AG10803 (cell line): ENCODE data around the gene SH3PXD2B.

Source experiments
- DNase-seq: peaks from one replicate; pipeline ENCODE4 v3.0.0; 2010; ENCODE audit warnings: low read depth
- H3K4me3 ChIP-seq: 2 replicates; pipeline ENCODE4 v1.5.1; 2011; ENCODE audit warnings: mild to moderate bottlenecking, low read length, control low read depth
- TF ChIP-seq, protein P1 (sequence below): conservative IDR thresholded peaks from 2 replicates; pipeline ENCODE4 v1.5.1; 2011; ENCODE audit warnings: mild to moderate bottlenecking, low read length, control low read depth, inconsistent platforms

Gene SH3PXD2B

DNA sequence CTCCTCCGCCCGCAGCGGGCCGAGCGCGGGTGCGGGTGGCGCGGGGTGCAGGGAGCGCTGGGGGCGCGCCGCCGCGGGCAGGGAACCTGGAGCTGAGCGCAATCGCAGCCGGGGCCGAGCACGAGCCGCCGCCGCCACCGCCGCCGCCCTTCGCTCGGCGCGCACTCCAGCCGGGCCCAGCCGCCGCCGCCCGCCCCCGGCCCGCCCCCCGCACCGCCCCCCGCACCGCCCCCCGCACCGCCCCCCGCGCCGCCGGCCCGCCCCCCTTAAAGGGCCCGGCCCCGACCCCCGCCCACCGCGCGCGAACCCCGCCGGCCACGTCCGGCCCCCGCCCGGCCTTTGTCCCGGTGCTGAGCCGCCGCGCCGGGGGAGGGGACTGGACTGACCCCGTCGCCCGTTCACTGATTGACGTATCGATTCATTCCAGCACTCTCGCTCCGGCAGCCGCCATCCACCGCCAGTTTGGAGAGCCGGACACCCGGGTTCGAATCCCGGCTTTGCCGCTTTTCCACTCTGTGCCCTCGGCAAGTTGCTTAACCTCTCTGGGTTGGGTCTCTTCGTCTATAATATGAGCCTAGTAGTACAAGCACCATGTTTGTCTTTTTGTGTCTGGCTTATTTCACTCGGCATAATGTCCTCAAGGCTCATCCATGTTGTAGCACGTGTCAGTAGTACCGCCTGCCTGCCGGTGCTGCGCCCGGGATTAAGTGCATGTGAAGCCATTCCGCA lies at the start of gene SH3PXD2B:
TSS of gene SH3PXD2B (minus strand) at position 168 of the 729 bp plus-strand sequence. CDS start 173 bp downstream, outside the sequence.
- DNase-seq, result peak; percentile 41
- peak within 1 kb of the TSS; percentile 93 for H3K4me3 ChIP-seq
- TF ChIP-seq, protein P1, sequence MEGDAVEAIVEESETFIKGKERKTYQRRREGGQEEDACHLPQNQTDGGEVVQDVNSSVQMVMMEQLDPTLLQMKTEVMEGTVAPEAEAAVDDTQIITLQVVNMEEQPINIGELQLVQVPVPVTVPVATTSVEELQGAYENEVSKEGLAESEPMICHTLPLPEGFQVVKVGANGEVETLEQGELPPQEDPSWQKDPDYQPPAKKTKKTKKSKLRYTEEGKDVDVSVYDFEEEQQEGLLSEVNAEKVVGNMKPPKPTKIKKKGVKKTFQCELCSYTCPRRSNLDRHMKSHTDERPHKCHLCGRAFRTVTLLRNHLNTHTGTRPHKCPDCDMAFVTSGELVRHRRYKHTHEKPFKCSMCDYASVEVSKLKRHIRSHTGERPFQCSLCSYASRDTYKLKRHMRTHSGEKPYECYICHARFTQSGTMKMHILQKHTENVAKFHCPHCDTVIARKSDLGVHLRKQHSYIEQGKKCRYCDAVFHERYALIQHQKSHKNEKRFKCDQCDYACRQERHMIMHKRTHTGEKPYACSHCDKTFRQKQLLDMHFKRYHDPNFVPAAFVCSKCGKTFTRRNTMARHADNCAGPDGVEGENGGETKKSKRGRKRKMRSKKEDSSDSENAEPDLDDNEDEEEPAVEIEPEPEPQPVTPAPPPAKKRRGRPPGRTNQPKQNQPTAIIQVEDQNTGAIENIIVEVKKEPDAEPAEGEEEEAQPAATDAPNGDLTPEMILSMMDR, result no peak

DNA sequence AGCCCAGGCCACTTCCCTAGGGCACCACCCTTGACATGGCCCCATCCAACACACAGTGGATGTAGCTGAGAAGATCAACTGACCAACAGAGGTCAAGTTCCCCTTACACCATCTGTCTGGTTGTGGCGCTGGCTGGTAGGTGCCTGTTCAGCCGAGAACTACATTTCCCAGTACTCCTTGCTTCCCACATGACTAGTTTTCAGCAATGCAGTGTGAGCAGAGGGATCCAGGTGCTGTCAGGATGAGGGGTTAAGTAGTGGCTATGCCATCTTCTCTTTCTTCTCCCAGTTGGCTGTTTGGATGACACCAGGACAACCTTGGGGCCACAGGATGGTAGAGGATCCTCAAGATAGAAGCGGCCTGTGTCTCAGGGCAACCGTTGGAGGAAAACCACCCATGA lies 48.6 kb upstream of the SH3PXD2B start:
- DNase-seq, result no peak
- TF ChIP-seq, protein P1, result no peak
- no peak overlapping the region for H3K4me3 ChIP-seq

DNA sequence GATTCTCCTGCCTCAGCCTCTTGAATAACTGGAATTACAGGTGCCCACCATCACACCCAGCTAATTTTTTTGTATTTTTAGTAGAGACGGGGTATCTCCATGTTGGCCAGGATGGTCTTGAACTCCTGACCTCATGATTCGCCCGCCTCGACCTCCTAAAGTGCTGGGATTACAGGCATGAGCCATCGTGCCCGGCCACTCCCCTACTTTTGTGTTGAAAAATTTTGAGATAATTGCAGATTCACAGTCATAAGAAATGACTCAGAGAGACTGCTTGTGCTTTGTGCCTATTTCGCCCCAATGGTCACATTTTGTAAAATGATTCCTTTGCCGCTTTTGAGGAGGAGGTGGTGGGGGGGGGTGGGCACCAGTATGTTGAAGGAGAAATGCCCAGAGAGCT lies 48.1 kb upstream of the SH3PXD2B start:
- TF ChIP-seq, protein P1, result no peak
- no peak for DNase-seq
- H3K4me3 ChIP-seq, result no peak overlapping the region

DNA sequence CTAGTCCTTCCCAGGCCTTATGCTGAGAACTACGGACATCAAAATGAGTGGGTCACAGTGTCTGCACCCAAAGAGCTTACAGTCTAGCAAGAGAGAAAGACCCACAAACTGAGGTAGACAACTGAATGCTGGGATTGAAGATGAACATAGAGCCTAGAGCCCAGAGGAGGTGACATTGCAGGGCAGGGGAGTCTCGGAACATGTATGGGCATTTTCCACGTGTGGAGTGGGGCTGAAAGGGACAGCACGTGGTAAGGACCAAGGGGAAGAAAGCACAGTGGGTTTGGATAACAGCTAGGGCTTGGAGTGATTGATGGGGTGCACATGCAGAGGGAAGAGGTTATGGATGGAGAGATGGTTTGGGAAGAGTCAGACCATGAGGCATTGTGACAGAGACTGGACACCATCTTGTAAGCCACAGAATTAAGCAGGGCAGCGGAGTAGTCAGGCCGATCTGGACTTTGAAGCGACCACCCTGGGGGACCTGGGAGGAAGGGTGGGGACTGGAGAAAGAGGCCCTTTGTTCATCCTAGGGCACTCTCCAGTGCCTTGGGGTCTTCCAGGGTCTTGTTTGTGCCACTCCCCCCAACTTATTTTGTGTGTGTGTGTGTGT lies 47.5 kb upstream of the SH3PXD2B start:
- TF ChIP-seq, protein P1, result no peak

DNA sequence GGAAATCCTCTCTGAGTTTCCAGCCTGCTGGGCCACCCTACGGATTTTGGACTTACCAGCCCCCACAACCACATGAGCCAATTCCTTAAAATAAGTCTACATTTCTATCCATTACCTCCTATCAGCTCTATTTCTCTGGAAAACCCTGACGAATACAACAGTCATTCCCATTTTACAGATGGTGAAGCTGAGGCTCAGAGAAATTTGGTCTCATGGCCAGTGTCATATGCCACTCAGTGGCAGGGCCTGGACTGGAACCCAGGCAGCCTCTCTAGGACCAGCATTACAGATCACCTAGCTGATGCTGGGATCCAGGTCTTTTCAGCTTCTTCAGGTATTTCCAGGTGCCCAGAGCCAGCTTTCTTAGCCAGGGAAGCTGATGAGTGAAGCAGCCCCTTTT lies 45.0 kb upstream of the SH3PXD2B start:
- DNase-seq, result no peak
- TF ChIP-seq, protein P1, result no peak
- no peak overlapping the region for H3K4me3 ChIP-seq

More for the DNA sequence above, 47.5 kb upstream of the SH3PXD2B start:
- no peak overlapping the region for H3K4me3 ChIP-seq
- no peak for DNase-seq

DNA sequence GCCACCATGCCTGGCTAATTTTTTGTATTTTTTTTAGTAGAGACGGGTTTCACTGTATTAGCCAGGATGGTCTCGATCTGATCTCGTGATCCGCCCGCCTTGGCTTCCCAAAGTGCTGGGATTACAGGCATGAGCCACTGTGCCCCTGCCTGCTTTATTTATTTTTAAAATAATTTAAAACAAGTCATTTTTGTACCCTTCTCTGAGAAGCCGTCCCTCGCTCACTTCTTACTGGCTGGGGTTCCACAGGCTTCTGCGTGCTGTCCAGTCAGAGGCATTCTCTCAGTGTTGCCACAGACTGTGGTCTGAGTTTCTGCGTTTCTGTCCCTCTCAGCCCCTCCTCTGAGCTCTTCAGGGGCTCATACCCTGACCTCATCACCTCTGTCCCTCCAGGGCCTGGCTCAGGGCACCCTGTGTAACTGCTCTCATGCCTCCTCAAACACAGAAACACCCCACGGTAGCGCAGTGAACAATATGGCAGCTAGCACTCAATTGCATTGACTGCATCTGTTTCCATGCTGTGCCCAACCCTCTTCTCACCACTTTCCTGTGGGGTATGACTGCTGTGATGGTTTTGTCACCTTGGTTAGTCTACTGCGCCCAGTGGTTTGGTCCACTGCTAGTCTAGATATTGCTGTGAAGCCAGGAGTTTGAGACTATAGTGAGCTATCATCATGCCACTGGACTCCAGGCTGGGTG lies 44.3 kb upstream of the SH3PXD2B start:
- DNase-seq, result no peak
- no peak overlapping the region for H3K4me3 ChIP-seq
- TF ChIP-seq, protein P1, result no peak
